GM19395 (cell line): ENCODE measurements around the gene HERPUD1.
"Not testable (repeated sequence)": the region's sequence is repeated elsewhere in the genome, so short reads cannot be mapped to it uniquely, and the experiment has no call there.

ENCODE experiments used
- ATAC-seq: cut with Tn5 transposase; IDR thresholded peaks from one replicate; pipeline ENCODE4 v1.9.1; 2021; ENCODE audit warnings: mild to moderate bottlenecking, moderate library complexity; ENCODE audit not compliant: unreplicated experiment

The HERPUD1 gene

GRCh38 chr16:56933828-56934598 lies 2.1 kb downstream of the HERPUD1 start:
- no peak for ATAC-seq

GRCh38 chr16:56934599-56935145 lies 2.7 kb downstream of the HERPUD1 start:
- ATAC-seq = not testable (repeated sequence)

- ATAC-seq = no peak
These were observed 3.3 kb downstream of the HERPUD1 start for GRCh38 chr16:56935201-56935600.

- no peak for ATAC-seq
These were observed 4.5 kb downstream of the HERPUD1 start for GRCh38 chr16:56936491-56936890.

DNA sequence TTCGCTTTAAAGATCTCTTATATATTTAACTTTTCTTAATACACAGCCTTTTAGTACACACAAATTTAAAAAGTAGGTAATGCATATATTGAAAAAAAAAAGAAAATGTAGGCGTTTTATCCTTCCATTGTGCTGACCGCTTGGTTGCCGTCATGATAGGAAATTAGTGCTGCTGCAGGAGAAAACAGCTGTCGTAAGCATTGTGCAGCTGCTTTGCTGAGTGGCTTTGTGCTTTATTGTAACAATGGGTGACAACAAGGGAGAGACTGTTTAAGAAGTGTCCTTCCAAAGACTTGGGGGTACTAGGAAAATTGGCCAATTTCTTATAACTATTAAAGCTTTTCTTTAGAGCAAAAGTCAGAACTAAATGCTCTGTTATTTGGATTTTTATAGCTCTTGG lies 5.0 kb downstream of the HERPUD1 start:
- ATAC-seq = no peak

DNA sequence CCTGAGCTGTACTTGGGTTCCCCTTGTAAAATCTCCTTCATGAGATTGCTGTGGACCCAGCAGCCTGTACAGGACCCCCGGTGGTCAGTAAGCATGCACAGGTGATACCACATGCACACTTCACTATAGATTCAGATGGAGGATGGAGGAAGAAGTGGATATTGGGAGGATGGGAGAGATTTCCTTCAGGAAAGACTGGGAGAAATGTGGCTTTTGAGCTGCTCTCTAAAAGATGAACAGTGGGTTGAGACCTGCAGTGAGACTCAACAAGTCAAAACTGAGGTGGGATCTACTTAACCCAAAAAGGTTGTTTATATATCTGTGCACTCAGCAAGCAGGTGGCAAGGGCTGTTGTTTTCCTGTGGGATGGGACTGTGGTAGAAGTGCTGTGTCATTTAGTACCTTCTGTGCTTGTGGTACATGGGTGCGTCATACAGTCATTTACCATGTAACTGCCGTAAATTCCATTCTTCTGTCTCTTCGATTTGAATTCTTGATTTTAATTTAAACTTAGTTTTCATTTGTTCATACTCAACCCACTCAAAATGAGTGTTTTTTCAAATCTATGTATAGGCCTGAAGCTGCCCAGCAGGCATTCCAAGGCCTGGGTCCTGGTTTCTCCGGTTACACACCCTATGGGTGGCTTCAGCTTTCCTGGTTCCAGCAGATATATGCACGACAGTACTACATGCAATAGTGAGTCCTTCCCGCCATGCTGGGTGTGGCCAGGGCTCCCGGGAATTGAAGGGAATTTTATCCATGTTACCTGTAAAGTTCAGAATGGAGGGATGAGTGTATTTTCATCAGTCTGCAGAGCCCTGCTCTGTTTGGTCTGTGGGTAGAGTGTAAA lies 6.9 kb downstream of the HERPUD1 start:
- no peak for ATAC-seq

- ATAC-seq = no peak
These were observed 7.9 kb downstream of the HERPUD1 start for GRCh38 chr16:56939801-56940200.

DNA sequence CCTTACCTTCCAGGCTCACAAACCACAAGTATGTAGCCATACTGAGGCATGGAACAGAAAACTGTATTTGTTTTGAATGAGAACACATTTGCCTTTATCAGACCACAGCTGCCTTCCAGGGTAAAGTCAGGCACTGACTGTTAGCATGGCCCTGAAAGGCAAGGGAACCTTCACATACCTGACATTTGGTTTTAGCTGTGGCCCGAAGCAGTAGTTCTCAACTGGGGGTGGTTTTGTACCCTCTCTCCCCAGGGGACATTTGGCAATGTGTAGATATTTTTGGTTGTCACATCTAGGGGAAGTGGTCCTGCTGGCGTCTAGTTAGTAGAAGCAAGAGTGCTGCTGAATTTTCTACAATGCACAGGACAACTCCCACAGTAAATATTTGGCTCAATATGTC lies 9.2 kb downstream of the HERPUD1 start:
- ATAC-seq = no peak

GRCh38 chr16:56941856-56942331 lies 10.0 kb downstream of the HERPUD1 start:
- ATAC-seq = no peak

- ATAC-seq = no peak
These were observed 11.9 kb downstream of the HERPUD1 start for GRCh38 chr16:56943761-56944375.

- ATAC-seq = peak; percentile 40
These were observed 13.3 kb downstream of the HERPUD1 start for GRCh38 chr16:56944954-56945839.

GRCh38 chr16:56945847-56946527 lies 14.0 kb downstream of the HERPUD1 start:
- ATAC-seq = no peak

- no peak for ATAC-seq
These were observed 15.0 kb downstream of the HERPUD1 start for GRCh38 chr16:56946767-56947603.

GRCh38 chr16:56947604-56947995 lies 15.7 kb downstream of the HERPUD1 start:
- ATAC-seq = no peak

DNA sequence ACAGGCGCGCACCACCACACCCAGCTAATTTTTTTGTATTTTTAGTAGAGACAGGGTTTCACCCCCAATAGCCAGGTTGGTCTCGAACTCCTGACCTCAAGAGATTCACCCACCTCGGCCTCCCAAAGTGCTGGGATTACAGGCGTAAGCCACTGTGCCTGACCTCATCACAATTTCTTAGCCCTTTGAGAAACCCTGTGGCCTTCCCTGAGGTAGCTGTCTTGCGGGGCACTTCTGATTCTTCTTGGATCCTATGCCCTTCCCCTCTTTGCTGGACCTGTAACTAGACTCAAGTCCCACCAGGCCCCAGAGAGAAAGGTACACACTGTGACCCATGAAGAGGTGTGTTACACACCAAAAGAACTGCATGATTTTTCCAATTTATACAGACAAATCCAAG lies 16.3 kb downstream of the HERPUD1 start:
- no peak for ATAC-seq

DNA sequence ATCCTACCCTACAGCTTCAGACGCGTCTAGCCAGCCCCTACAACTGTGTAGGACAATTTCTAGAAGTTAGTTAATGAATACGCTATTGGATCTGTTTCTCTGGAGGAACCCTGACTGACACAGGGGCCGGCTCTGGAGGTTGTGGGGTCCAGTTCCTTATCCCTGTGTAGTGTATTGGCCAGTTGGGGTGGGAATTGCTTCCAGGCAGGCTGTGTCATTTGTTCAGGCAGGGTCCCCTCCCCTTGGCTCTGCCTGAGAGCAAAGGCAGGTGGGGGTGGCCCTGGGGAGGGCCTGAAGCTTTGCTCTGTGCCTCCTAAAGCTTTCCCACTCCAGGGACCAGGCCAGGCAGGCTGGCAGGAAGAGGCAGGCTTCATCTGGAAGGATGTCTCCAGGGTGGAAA lies 18.1 kb downstream of the HERPUD1 start:
- ATAC-seq = no peak

GRCh38 chr16:56950455-56950854 lies 18.5 kb downstream of the HERPUD1 start:
- ATAC-seq = no peak

DNA sequence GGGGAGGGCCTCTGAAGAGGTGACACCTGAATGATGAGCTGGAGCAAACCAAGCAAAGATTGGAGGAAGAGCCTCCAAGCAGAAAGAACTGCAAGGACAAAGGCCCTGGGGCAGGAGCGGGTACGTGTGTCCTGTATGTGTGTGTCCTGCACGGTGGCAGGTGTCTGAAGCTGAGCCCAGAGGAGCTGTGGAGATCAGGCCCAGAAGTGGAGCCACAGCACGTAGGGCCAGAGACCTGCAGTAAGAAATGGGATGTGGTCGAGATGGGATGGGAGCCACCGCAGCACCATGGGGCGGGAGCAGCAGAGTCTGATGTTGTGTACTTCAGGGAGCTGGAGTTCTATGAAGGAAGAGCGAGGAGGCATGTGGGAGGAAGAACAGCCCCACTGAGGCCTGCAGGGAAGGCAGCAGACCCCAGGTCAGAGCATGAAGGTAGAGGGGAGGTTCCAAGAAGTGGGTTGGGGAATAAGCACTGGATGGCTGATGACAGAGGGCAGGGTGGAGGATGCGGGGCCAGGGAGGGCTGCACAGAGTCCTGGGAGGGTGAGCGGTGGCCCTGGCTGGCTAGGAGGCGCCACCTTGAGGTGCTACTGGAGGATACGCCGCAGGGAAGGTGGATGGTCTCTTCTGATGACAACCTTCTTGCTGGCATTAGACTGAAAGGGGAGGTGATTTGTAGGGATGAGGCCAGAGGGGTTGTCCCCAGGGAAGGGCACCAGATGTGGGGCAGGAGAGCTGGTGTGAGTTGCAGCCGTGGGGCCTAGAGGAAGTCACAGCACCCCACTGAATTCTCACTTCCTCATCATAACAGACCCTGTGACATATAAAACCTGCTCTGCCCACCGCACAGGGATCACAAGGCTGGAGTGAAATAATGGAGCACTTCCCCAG lies 19.2 kb downstream of the HERPUD1 start:
- ATAC-seq = peak; percentile 60
